Psoas muscle (tissue), 8 donors: Measurements from ENCODE around the gene RSPH6A. TPM values are rescaled to one million over a fixed set of nuclear protein-coding genes. Genes with fewer than 3 reads are reported as not detected.

Experiments used
- ATAC-seq, 4 donors: fragments of 200-7000 bp; cut with Tn5 transposase; one replicate each; pipeline ENCODE4 v1.9.1; 2020; ENCODE audit warnings: moderate library complexity in 3 of 4, mild to moderate bottlenecking in 2 of 4
- DNase-seq, 2 donors: peaks; one replicate each; pipeline ENCODE4 v3.0.0-alpha.2; 2020
- H3K27ac ChIP-seq: fragments of 200-600 bp; one replicate; pipeline ENCODE4 v1.8.0; 2022
- H3K27me3 ChIP-seq, 3 donors: fragments of 200-600 bp in 1 of 3; one replicate each; pipeline versions ENCODE4 v1.6.1 to v1.8.0; 2013 to 2022; ENCODE audit warnings: low read length in 2 of 3, mild to moderate bottlenecking in 2 of 3, moderate library complexity in 1 of 3; ENCODE audit not compliant: insufficient read depth in 3 of 3
- H3K36me3 ChIP-seq, 2 donors: fragments of 200-600 bp in 1 of 2; one replicate each; pipeline versions ENCODE4 v1.6.1 to v1.8.0; 2013 to 2022; ENCODE audit warnings: low read depth in 1 of 2, mild to moderate bottlenecking in 1 of 2, moderate library complexity in 1 of 2; ENCODE audit not compliant: insufficient read depth in 1 of 2
- H3K4me1 ChIP-seq: fragments of 200-600 bp; one replicate; pipeline ENCODE4 v1.8.0; 2022
- H3K4me3 ChIP-seq: fragments of 200-600 bp; one replicate; pipeline ENCODE4 v1.8.0; 2022; ENCODE audit warnings: mild to moderate bottlenecking
- H3K9me3 ChIP-seq: fragments of 200-600 bp; one replicate; pipeline ENCODE4 v1.8.0; 2022
- CTCF ChIP-seq: fragments of 200-600 bp; IDR thresholded peaks from one replicate; pipeline ENCODE4 v1.8.0; 2022; ENCODE audit warnings: antibody characterized with exemption
- WGBS, 3 donors: extraction: QIAGEN DNeasy Blood & Tissue Kit; methylation state at CpG; one replicate each; pipeline versions ENCODE4 v1.1.6 to v1.1.7; 2013; 5-methylcytosine and 5-hydroxymethylcytosine counted together
- intact Hi-C, 2 donors: fragments of 100-400 bp; cut with DNase I; formaldehyde crosslinking; loops; one replicate each; pipeline versions ENCODE4 v1.11.0 to v1.14.2; 2022
- polyA plus RNA-seq, 3 donors: library from polyadenylated mRNA; stranded (reverse); fragments of 200-250 nt; gene quantifications; one replicate each; pipeline ENCODE4 v1.2.3, GENCODE V29; 2013
- total RNA-seq, 4 donors: library from RNA; stranded (reverse); fragmentation: NEBNext Ultra II Directional in 2 of 4; extraction: Animal tissue kit (Norgen Biotek cat#: 25700) in 2 of 4; gene quantifications; one replicate each; pipeline versions ENCODE4 v1.2.1 to v1.2.4, GENCODE V29; 2021 to 2023
- donor health status: healthy with polysubstance abuse.
- donor health status: DM: no; HTN: no; CAD: no; lungs with moderate emphysema.
- donor health status: Bipolar disorder and iron deficiency.
- donor health status: healthy.
- donor health status: DM: yes; HTN: yes; CAD: no.
- donor health status: DM: no; HTN: no; CAD: no.
- donor health status: DM: no; HTN: no; CAD: no.
- donor health status: DM: yes; HTN: yes; CAD: no.

The RSPH6A gene
- total and polyA plus RNA-seq, 7 donors: 0.03 to 0.15 (median 0.09) TPM; not detected in 3

GRCh38 chr19:45780448-45781213 is 34.5 kb downstream of the RSPH6A start:
- intact Hi-C loops: loop anchor here in 1 of 2 donors (10.0 kb wide), 1 partner anchor 1036 kb away; the partner anchor contains the start of gene BCL3
- H3K36me3 ChIP-seq: peaks cover 4 to 39% of the 10 kb centered on the region in 2 donors
- ATAC-seq (no peak), DNase-seq (no peak)
- H3K9me3 ChIP-seq: no peaks in the 10 kb centered on the region
- TF ChIP-seq CTCF: no peak
- no peaks in the 10 kb centered on the region for H3K27me3 ChIP-seq
- H3K27ac ChIP-seq: peak overlapping the region; percentile 98
- peaks cover 40% of the 10 kb centered on the region for H3K4me1 ChIP-seq
- 18 to 26% (median 23%) methylated on average over 9 to 13 of the region's 13 CpGs for WGBS, 3 donors
- H3K4me3 ChIP-seq: peak overlapping the region; percentile 87

- Histone ChIP-seq H3K4me1 (peaks cover 34% of the 10 kb centered on the region), H3K4me3 (peak overlapping the region; percentile 87), H3K36me3 (peaks cover 4 to 41% of the 10 kb centered on the region in 2 donors), H3K27ac (peak overlapping the region; percentile 98), H3K9me3 (no peaks in the 10 kb centered on the region), H3K27me3 (no peaks in the 10 kb centered on the region)
- DNase-seq (no peak), ATAC-seq (no peak)
- no peak for TF ChIP-seq CTCF
- intact Hi-C loops: loop anchor here in 1 of 2 donors (10.0 kb wide), 1 partner anchor 1035 kb away; the partner anchor contains the start of gene BCL3
- WGBS, 3 donors: 57 to 70% (median 64%) methylated on average over 4 of the region's 4 CpGs
These were observed 35.0 kb downstream of the RSPH6A start for GRCh38 chr19:45780146-45780447.

- H3K4me3 ChIP-seq: peak overlapping the region; percentile 87
- H3K27ac ChIP-seq: peak overlapping the region; percentile 41
- peaks cover 4 to 47% of the 10 kb centered on the region in 2 donors for H3K36me3 ChIP-seq
- intact Hi-C loops: loop anchor here in 1 of 2 donors (10.0 kb wide), 1 partner anchor 1035 kb away; the partner anchor contains the start of gene BCL3
- DNase-seq (peak; percentile 84 to 85), ATAC-seq (no peak)
- 50 to 53% (median 52%) methylated on average over 46 to 48 of the region's 48 CpGs for WGBS, 3 donors
- TF ChIP-seq CTCF: no peak
- no peaks in the 10 kb centered on the region for H3K27me3 ChIP-seq
- no peaks in the 10 kb centered on the region for H3K9me3 ChIP-seq
- H3K4me1 ChIP-seq: peaks cover 28% of the 10 kb centered on the region
These were observed 35.6 kb downstream of the RSPH6A start for GRCh38 chr19:45779231-45780145.

GRCh38 chr19:45778010-45778661 is 37.0 kb downstream of the RSPH6A start:
- no peaks in the 10 kb centered on the region for H3K9me3 ChIP-seq
- H3K4me1 ChIP-seq: peaks cover 22% of the 10 kb centered on the region
- peaks cover 4 to 59% of the 10 kb centered on the region in 2 donors for H3K36me3 ChIP-seq
- DNase-seq (no peak), ATAC-seq (no peak)
- 92 to 94% (median 93%) methylated on average over 26 to 28 of the region's 28 CpGs for WGBS, 3 donors
- intact Hi-C loops: no loop called here
- H3K27me3 ChIP-seq: no peaks in the 10 kb centered on the region
- no peak for TF ChIP-seq CTCF
- no peak overlapping the region for H3K27ac ChIP-seq
- no peak overlapping the region for H3K4me3 ChIP-seq
